Mucosa of stomach (tissue), 1 donor: ENCODE measurements around the gene ZNF425.

Source experiments
- H3K27me3 ChIP-seq: one replicate; pipeline ENCODE4 v1.7.0; 2013; ENCODE audit warnings: mild to moderate bottlenecking, low read length; ENCODE audit not compliant: control insufficient read depth, insufficient read depth
- H3K36me3 ChIP-seq: one replicate; pipeline ENCODE4 v1.7.0; 2013; ENCODE audit warnings: low read length; ENCODE audit not compliant: control insufficient read depth, insufficient read depth
- H3K4me1 ChIP-seq: one replicate; pipeline ENCODE4 v1.7.0; 2013; ENCODE audit warnings: mild to moderate bottlenecking, low read length; ENCODE audit not compliant: control insufficient read depth, insufficient read depth
- H3K4me3 ChIP-seq: one replicate; pipeline ENCODE4 v1.7.0; 2013; ENCODE audit warnings: low read length
- H3K9ac ChIP-seq: one replicate; pipeline ENCODE4 v1.7.0; 2013; ENCODE audit warnings: mild to moderate bottlenecking, low read length, moderate library complexity
- H3K9me3 ChIP-seq: one replicate; pipeline ENCODE4 v1.7.0; 2013; ENCODE audit warnings: mild to moderate bottlenecking, low read length, moderate library complexity; ENCODE audit not compliant: control insufficient read depth
- donor health status: Pancreatic carcinoma.

The ZNF425 gene

GRCh38 chr7:149125863-149126661, at the start of gene ZNF425:
Gene ZNF425, minus strand, starts transcription at chr7:149126324. Its CDS starts 111 bp downstream, at chr7:149126213.
- peak within 1 kb of the TSS; percentile 99 for H3K9ac ChIP-seq
- no peaks in the 10 kb centered on the region for H3K27me3 ChIP-seq
- H3K4me1 ChIP-seq: peaks cover 7% of the 10 kb centered on the region
- H3K9me3 ChIP-seq: no peaks in the 10 kb centered on the region
- H3K36me3 ChIP-seq: no peaks in the 10 kb centered on the region
- H3K4me3 ChIP-seq: peak within 1 kb of the TSS; percentile 88

GRCh38 chr7:149175150-149175549, 49.0 kb upstream of the ZNF425 start:
- peaks cover 12% of the 10 kb centered on the region for H3K36me3 ChIP-seq
- no peaks in the 10 kb centered on the region for H3K9me3 ChIP-seq
- no peaks in the 10 kb centered on the region for H3K4me1 ChIP-seq
- H3K4me3 ChIP-seq: no peak overlapping the region
- no peaks in the 10 kb centered on the region for H3K27me3 ChIP-seq
- no peak overlapping the region for H3K9ac ChIP-seq

GRCh38 chr7:149172534-149172920, 46.4 kb upstream of the ZNF425 start:
- Histone ChIP-seq H3K27me3 (no peaks in the 10 kb centered on the region), H3K36me3 (peaks cover 2% of the 10 kb centered on the region), H3K9me3 (no peaks in the 10 kb centered on the region), H3K4me3 (no peak overlapping the region), H3K9ac (no peak overlapping the region), H3K4me1 (no peaks in the 10 kb centered on the region)

- no peaks in the 10 kb centered on the region for H3K36me3 ChIP-seq
- H3K9me3 ChIP-seq: no peaks in the 10 kb centered on the region
- no peaks in the 10 kb centered on the region for H3K4me1 ChIP-seq
- no peak overlapping the region for H3K4me3 ChIP-seq
- H3K9ac ChIP-seq: no peak overlapping the region
- H3K27me3 ChIP-seq: no peaks in the 10 kb centered on the region
Observed at GRCh38 chr7:149171892-149172533, 45.9 kb upstream of the ZNF425 start.

GRCh38 chr7:149166630-149167352, 40.7 kb upstream of the ZNF425 start:
- no peaks in the 10 kb centered on the region for H3K4me1 ChIP-seq
- H3K36me3 ChIP-seq: no peaks in the 10 kb centered on the region
- no peaks in the 10 kb centered on the region for H3K9me3 ChIP-seq
- H3K4me3 ChIP-seq: no peak overlapping the region
- no peak overlapping the region for H3K9ac ChIP-seq
- H3K27me3 ChIP-seq: no peaks in the 10 kb centered on the region

- no peak overlapping the region for H3K4me3 ChIP-seq
- H3K4me1 ChIP-seq: no peaks in the 10 kb centered on the region
- no peak overlapping the region for H3K9ac ChIP-seq
- no peaks in the 10 kb centered on the region for H3K36me3 ChIP-seq
- H3K27me3 ChIP-seq: no peaks in the 10 kb centered on the region
- no peaks in the 10 kb centered on the region for H3K9me3 ChIP-seq
Observed at GRCh38 chr7:149166142-149166541, 40.0 kb upstream of the ZNF425 start.

- no peak overlapping the region for H3K9ac ChIP-seq
- H3K4me3 ChIP-seq: no peak overlapping the region
- no peaks in the 10 kb centered on the region for H3K4me1 ChIP-seq
- H3K27me3 ChIP-seq: no peaks in the 10 kb centered on the region
- H3K9me3 ChIP-seq: no peaks in the 10 kb centered on the region
- no peaks in the 10 kb centered on the region for H3K36me3 ChIP-seq
Observed at GRCh38 chr7:149161241-149161848, 35.2 kb upstream of the ZNF425 start.

GRCh38 chr7:149156898-149157297, 30.8 kb upstream of the ZNF425 start:
- H3K9ac ChIP-seq: no peak overlapping the region
- no peaks in the 10 kb centered on the region for H3K36me3 ChIP-seq

GRCh38 chr7:149154056-149154455, 27.9 kb upstream of the ZNF425 start:
- Histone ChIP-seq H3K9me3 (no peaks in the 10 kb centered on the region), H3K9ac (no peak overlapping the region), H3K27me3 (no peaks in the 10 kb centered on the region), H3K36me3 (no peaks in the 10 kb centered on the region), H3K4me3 (no peak overlapping the region), H3K4me1 (no peaks in the 10 kb centered on the region)

More at GRCh38 chr7:149156898-149157297, 30.8 kb upstream of the ZNF425 start:
- no peak overlapping the region for H3K4me3 ChIP-seq
- H3K9me3 ChIP-seq: no peaks in the 10 kb centered on the region
- H3K27me3 ChIP-seq: no peaks in the 10 kb centered on the region
- no peaks in the 10 kb centered on the region for H3K4me1 ChIP-seq

GRCh38 chr7:149153346-149153745, 27.2 kb upstream of the ZNF425 start:
- Histone ChIP-seq H3K27me3 (no peaks in the 10 kb centered on the region), H3K4me1 (peaks cover 4% of the 10 kb centered on the region), H3K9ac (no peak overlapping the region), H3K36me3 (no peaks in the 10 kb centered on the region), H3K9me3 (no peaks in the 10 kb centered on the region), H3K4me3 (no peak overlapping the region)

- H3K36me3 ChIP-seq: no peaks in the 10 kb centered on the region
- no peaks in the 10 kb centered on the region for H3K27me3 ChIP-seq
- peaks cover 6% of the 10 kb centered on the region for H3K4me1 ChIP-seq
- no peak overlapping the region for H3K4me3 ChIP-seq
- no peak overlapping the region for H3K9ac ChIP-seq
- no peaks in the 10 kb centered on the region for H3K9me3 ChIP-seq
Observed at GRCh38 chr7:149150981-149151380, 24.9 kb upstream of the ZNF425 start.
